NCI-H2171 treated with DMSO at 0.1 percent for 48 hours (cell line): ENCODE measurements around the gene WDHD1.
"Not testable (repeated sequence)": the region's sequence is repeated elsewhere in the genome, so short reads cannot be mapped to it uniquely, and the experiment has no call there.

Source experiments
- DNase-seq: peaks from one replicate; lab custom pipeline; 2025; lab: John Stamatoyannopoulos, UW

Gene WDHD1

DNA sequence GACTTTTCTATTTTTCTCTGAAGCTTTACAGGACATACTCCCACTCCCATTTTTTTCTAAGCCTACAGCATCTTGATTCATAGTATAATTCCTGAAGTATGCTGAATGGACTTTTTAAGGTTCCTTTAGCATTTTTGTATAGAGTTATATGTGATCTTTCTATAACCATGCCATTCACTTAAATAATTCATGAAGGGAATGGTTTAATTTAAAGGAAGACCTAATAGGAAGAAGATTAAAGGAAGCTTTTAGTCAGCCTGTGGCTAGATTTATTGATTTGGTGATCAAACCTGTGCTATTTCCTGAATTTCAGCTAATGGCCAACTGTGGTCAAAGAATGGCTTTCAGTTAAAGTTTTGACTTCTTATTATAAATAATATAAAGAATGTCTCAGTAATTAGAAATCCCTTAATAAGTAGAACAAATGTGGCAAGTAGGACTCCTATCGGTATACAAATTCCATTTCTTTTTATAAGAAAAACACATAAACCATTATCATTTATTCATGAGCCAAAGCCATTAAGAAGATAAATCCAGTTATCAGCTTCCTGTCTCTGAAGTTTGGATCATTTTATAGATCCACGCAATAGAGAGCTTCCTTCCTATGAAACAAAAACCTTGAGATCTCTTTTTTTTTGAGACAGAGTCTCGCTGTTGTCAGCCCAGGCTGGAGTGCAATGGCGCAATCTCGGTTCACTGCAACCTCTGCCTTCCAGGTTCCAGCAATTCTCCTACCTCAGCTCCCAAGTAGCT, 20.6 kb upstream of the WDHD1 start:
- no peak for DNase-seq

DNA sequence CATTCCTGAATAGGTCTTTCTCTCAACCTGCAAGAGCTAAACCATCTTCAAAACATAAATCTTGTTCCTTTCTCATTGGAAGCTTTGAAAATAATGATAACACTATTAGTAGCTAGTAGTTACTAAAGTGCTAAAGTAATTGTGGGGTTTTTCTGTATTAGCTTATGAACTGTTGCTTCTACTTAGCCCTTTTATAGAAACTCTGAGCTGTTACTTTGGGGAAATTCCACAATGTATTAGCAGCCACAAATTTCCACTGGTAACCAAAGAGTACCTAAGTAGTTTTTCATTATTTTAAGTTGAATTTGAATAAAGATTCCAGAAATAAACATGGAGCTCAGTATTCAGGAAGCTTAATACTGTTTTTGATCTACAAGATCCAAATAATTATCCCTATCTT, 18.2 kb upstream of the WDHD1 start:
- no peak for DNase-seq

DNA sequence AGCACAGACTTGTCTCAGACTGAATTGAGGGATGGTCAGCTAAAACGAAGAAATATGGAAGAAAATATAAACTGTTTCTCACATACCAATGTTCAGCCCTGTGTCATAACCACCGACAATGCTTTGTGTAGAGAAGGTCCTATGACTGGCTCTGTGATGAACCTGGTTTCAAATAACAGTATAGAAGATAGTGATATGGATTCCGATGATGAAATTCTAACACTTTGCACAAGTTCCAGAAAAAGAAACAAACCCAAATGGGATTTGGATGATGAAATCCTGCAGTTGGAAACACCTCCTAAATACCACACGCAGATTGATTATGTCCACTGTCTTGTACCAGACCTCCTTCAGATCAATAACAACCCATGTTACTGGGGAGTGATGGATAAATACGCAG, 16.6 kb upstream of the WDHD1 start:
- DNase-seq: no peak

DNA sequence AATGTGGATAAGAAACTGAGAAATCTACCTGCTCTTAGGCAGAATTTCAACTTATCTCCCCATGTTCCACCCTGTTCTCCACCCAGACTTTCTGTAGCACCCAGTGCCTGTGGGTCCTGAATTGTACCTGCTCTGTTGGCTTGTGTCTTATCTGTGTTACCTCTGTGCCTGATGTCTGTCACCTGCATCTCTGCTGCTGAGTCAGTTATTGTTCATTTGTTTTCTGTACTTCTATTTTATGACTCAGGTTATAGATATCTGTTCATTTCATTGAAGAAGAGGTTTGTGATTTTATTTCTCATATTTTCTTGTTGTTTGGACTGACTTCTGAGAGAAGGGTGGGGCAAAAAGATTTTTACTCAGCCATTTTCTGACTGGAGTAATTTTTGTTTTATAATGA, 11.8 kb upstream of the WDHD1 start:
- DNase-seq: no peak

DNA sequence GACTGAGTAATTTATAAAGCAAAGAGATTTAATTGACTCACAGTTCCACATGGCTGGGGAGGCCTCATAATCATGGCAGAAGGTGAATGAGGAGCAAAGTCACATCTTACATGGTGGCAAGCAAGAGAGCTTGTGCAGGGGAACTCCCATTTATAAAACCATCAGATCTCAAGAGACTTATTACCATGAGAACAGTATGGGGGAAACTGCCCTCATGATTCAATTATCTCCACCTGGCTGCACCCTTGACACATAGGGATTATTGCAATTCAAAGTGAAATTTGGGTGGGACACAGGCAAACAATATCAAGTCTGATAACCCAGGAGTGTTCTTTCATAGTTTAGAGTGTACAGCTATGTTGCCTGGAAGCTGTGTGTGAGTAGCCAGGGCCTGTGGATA, 11.1 kb upstream of the WDHD1 start:
- DNase-seq: not testable (repeated sequence)

DNA sequence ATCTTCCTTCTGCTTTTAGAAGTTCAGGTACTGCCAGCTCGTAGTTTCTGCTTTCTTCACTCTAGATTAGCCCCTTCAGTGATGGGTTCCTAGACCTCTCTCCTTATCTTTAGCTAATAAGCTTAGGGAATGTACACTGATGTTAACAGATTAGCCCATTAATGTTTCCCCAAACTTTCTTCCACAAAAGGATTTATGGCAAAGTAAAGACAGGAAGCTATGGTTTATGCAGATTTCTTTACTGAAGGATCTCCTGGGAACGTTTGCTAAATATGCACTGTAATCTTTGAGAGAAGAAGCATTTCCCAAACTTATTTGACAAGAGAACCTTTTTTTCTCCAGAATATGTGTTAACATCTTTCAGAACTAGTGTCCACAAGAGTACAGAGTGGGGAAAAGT, 4.3 kb upstream of the WDHD1 start:
- no peak for DNase-seq

DNA sequence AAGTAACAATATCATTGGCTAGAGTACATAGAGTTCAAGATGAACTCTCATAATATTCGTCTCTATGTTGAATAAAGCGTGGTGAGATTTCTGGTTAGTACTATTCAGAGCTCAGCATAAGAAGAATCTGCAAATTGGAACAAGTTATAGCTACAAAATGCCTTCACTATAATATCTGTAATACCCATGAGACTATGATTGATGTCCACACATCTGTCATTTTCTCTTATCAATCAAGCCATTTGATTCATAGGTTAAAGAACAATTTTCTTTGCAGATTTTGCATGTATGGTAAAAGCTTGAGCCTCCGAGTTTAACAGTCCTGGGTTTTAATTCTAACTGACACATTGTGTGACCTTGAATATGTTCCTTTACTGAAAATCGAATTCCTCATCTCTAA, 1.6 kb upstream of the WDHD1 start:
- no peak for DNase-seq

DNA sequence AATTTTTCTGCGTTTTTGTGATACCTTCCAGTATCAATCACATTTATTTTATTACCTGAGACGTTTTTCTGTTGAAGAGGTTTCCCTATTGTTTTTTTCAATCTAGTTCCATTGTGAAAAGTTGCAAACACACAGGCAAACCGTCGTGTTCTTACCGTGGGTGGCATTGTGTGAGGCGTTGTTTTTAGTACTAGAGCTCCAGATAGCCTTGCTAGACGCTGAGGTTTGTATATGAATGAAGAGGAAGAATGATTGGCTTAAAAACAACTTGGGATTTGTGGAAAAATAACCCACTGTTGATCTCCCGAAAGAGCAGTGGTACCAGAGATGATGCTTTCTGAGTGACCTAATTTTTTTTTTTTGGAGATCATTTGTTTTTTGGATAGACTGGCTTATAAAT, 1.2 kb upstream of the WDHD1 start:
- DNase-seq: peak; percentile 29

DNA sequence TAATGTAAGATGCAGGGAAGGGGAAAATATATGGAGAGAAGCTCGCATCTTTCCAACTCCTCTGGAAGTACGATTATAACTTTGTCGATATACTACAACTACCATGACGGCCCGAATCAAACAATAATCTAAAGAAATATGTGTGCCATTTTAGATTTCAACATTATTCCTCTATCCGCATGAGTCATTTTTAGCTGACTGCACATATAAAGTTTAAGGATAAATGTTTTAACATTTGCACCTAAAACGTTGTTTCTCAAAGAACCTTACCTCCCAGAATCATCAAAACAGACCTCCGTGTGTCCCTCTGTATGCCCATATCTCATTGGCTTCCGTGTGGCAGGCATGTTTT, 482 bp downstream of the WDHD1 start:
- DNase-seq: no peak

DNA sequence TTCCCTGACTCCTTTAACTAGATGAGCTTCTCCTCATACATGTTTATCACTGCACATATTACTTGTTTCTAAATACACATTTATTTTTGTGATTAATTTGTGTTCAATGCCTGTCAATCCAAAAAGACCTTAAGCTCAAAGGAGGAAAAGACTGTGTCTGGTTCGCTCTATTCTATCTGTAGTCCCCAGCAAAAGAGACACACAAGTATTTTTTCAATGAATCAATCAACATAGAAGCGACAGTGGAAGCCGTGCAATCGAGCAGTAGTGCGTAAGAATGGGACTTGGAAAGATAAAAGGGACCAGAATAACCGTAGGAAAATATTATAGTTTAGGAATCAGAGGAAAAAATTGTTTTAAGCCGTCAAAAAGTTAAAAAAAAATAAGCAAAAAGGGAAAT, 951 bp downstream of the WDHD1 start:
- DNase-seq: no peak

DNA sequence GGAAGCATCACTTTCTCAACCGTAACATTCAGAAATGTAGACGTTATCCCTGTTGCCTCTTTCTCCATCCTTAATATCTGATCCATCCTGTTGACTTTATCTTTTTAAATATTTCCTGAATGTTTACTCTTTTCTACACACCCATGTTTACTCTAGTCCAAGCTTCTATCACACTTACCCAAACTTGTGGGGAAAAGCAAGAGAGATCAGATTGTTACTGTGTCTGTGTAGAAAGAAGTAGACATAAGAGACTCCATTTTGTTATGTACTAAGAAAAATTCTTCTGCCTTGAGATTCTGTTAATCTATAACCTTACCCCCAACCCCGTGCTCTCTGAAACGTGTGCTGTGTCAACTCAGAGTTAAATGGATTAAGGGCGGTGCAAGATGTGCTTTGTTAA, 2.5 kb downstream of the WDHD1 start:
- not testable (repeated sequence) for DNase-seq

DNA sequence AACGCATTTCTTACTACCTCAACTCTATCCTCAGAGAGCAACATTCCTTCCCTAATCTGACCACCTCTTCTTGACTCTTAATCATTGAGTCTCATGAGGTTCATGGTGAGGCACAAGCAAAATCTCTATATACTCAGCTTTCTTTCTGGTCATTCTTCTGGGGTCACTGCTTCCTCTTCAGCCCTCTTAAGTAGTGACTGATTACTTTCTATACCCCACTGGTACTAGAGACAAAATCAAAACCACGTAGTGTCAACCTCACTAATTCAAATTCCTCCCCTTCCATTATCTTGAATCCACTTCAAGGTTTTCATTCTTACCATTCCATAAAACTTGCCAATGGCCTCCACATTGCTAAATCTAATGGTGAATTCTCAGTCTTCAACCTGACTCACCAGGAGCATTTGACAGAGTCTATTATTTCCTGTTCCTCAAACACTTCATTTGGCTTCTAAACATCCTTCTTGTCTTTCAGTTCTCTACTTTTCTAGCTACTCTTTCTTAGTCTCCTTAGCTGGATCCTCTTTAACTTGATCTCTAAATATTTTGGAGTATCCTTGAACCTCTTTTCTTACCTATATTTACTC, 6.8 kb downstream of the WDHD1 start:
- no peak for DNase-seq

DNA sequence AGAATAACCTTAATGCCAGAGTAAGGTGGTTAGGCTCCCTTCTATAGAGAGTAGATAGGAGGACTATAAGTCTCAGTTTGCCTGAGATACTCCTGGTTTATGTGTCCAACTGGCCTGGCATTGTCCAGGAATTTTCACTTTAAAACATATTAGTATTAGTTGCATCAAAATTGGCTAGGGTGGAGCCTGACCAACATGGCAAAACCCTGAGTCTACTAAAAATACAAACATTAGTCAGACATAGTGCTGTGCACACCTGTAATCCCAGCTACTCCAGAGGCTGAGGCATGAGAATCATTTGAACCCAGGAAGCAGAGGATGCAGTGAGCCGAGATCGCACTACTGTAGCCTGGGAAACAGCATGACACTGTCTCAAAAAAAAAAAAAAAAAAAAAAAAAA, 11.9 kb downstream of the WDHD1 start:
- no peak for DNase-seq

DNA sequence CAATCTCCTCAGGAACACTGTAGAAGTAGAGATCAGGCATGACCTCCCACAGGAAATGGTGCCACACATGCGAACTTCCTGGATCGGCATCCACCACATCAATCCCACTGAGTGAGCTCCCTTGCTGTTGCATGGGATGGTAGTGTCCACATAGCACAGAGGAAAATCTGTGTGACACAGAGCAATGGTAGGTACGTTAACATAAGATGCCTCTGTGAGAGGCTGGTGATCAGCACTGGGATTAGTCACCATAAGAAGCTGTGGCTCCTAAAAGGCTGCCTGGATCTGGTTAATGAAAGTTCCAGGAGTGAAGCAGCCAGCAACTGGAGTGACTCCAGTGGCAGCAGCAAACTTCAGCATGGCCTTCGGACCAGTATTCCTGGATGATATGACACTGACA, 21.8 kb downstream of the WDHD1 start:
- DNase-seq: no peak

DNA sequence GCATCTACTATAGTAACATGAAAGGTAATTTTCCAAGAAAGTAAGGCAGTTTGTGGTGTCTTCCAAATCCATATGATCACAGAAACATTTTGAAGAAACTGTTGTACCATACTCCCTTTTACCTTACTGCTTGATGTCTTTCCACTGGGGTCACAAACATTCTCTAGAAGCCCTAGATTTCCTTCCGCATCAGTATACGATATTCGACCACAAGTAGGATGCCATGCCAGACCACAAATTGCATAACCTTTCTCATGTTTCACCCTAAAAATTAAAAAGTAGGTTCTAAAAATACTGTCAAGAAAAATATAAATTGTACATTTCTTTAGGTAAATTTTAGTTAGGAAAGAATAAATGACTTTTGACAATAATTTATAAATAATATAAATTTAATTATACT, 26.5 kb downstream of the WDHD1 start:
- DNase-seq: no peak

DNA sequence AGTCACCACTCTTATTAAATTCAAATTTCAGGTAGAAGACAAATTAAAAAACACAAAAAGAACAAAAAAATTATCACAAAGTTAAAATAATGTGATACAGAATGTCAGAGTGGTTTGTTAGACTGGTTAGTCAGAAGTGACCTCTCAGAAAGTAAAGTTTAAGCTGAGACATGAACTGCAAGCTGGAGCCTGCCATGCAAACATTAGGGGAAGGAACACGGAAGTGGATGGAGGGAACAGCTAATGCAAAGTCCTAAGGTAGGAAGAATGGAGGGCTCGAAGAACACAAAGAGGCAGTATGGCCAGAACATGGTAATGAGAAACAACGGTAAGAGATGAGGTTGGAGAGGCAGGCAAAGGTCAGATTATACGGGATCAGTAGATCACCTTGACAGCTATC, 41.7 kb downstream of the WDHD1 start:
- DNase-seq: no peak

DNA sequence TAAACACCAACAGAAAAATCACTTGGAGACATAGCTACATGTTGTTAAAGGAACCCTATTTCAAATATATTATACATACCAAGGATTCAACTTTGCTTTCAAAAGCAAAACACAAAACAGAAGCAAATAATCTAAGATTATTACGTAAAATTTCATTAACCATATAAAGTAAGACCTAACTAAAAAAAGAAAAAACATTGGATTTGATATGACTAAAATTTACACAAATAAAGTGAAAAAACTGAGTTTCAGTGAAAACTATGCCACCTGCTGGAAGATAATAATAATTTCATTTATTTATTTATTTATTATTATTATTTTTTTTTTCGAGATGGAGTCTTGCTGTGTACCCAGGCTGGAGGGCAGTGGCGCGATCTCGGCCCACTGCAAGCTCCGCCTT, 45.2 kb downstream of the WDHD1 start:
- DNase-seq: peak; percentile 18

DNA sequence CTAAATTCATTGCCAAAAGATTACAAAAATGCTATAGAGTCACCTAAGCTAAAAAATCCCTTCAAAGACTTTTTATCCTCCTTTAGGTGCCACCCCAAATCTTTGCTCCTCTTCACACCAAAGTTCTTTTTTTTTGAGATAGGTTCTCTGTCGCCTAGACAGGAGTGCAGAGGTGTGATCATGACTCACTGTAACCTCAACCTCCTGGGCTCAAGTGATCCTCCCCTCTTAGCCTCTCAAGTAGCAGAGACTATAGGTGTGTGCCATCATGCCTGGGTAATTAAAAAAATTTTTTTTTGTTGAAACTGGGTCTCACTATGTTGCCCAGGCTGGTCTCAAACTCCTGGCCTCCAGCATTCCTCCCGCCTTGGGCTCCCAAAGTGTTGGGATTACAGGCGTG, 47.9 kb downstream of the WDHD1 start:
- no peak for DNase-seq

DNA sequence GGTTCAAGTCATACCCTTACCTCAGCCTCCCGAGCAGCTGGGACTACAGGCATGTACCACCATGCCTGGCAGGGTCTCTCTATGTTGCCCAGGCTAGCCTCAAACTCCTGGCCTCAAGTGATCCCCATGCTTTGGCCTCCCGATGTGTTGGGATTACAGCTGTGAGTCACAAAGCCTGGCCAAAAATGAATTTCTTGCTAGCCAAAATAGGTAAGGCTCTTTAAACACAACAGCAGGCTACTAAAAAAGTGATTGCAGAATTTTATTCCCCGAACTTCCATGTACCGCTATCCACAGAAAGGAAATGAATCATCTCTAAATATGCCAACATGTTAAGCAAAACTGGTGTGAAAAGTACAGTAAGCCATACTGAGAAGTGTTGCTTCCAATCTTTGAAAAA, 50.6 kb downstream of the WDHD1 start:
- no peak for DNase-seq

DNA sequence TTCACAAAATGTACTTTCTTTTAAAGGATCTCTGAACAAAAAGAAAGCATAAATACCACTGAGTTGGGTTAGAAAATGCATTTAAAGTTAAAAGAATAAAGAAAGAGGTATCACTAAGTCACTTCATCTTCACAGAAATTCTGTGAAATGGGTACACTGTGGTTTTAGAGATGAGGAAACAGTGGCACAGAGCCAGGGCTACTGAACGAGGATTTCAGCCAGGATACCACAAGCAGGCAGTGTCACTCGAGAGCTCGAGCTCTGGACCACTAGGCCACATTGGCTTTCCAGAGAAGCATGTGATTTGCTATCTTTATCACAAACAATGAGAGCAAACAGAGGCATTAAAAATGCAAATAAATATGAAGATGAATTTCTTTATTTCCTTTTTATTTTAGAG, 51.0 kb downstream of the WDHD1 start:
- DNase-seq: no peak

DNA sequence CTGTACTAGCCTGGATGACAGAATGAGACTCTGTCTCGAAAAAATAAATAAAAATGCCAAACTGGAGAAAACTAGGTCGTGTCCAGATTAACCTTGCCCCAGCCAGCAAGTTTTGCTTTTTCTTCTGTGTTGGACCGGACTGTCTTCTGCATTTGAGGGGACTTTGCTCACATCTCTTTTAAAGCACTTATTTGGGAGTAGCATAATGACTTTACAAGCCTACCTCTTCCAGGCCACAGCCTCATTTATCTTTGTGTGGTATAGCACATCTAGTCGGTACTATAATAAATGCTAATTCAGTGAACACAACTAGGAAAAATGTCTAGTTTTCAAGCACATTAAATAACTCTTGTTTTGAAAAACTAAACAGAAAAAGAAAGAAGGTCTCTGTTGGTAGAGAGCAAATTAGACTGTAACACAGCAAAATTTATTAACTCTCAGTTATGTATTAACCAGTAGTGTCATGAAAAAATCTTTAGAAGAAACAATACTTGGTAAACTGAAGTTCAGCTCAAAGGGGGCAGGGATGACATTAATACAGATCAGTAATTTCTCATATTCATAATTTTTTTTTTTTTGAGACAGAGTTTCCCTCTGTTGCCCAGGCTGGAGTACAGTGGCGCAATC, 52.0 kb downstream of the WDHD1 start:
- no peak for DNase-seq

DNA sequence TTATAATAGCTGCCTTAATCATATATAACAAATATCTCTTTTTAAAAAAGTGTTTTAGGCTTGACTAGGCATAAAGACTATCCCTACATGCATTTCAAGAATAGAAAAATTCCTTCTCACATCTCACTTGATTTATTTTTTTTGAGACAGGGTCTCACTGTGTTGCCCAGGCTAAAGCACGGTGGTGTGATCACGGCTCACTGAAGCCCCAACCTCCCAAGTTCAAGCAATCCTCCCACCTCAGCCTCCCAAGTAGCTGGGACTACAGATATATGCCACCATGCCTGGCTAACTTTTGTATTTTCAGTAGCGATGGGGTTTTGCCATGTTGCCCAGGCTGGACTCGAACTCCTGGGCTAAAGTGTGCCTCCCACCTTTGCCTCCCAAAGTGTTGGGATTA, 59.4 kb downstream of the WDHD1 start:
- no peak for DNase-seq

DNA sequence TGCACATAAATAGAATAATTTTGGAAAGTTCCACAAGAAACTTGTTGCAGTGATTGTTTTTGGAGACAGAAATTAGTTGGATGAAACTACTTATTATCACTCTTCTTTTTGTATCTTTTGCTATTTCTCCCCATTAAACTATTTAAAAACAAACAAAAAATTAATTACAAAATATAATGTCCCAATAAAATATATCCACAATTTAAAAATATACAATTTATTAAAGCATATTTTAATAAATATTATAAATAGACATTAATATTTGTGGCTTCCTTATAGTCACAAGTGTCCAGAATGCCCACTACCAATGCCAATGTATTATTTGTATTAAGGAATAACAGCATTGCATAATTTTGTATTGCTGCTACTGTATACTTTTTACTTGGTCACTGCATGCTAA, 71.8 kb downstream of the WDHD1 start:
- no peak for DNase-seq

DNA sequence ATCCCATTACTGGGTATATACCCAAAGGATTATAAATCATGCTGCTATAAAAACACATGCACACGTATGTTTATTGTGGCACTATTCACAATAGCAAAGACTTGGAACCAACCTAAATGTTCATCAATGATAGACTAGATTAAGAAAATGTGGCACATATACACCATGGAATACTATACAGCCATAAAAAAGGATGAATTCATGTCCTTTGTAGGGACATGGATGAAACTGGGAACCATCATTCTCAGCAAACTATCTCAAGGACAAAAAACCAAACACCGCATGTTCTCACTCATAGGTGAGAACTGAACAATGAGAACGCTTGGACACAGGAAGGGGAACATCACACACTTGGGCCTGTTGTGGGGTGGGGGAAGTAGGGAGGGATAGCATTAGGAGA, 73.3 kb downstream of the WDHD1 start:
- not testable (repeated sequence) for DNase-seq
